Measurements from ENCODE around the gene IGFBP7. TPM values are rescaled to one million over a fixed set of nuclear protein-coding genes. Genes with fewer than 3 reads are reported as not detected.

IGFBP7 gene
- total RNA-seq, 4 donors from 2014 or later: 225 to 1,715 (median 711) TPM

- intact Hi-C loops (cut with DNase I; ENCODE audit: low total_unique reads): no loop called here
- H3K36me3 ChIP-seq: no peaks in the 10 kb centered on the region
Observed at GRCh38 chr4:57146444-57146843, 36.3 kb upstream of the IGFBP7 start.

GRCh38 chr4:57144466-57144865 is 34.3 kb upstream of the IGFBP7 start:
- Histone ChIP-seq H3K27ac (no peak overlapping the region), H3K9me3 (no peaks in the 10 kb centered on the region), H3K27me3 (no peaks in the 10 kb centered on the region), H3K4me1 (no peaks in the 10 kb centered on the region), H3K4me3 (no peak overlapping the region), H3K36me3 (no peaks in the 10 kb centered on the region)
- intact Hi-C loops (cut with DNase I; ENCODE audit: low total_unique reads): no loop called here
- no peak for TF ChIP-seq CTCF (IDR thresholded peaks at IDR 0.05)
- no peak for TF ChIP-seq POLR2A (IDR thresholded peaks at IDR 0.05)
- DNase-seq: no peak

More at GRCh38 chr4:57146444-57146843, 36.3 kb upstream of the IGFBP7 start:
- no peak for DNase-seq
- Histone ChIP-seq H3K27ac (no peak overlapping the region), H3K9me3 (no peaks in the 10 kb centered on the region), H3K27me3 (no peaks in the 10 kb centered on the region), H3K4me3 (no peak overlapping the region), H3K4me1 (no peaks in the 10 kb centered on the region)
- TF ChIP-seq POLR2A (IDR thresholded peaks at IDR 0.05) (no peak), CTCF (IDR thresholded peaks at IDR 0.05) (no peak)

GRCh38 chr4:57139783-57140182 is 29.6 kb upstream of the IGFBP7 start:
- intact Hi-C loops (cut with DNase I; ENCODE audit: low total_unique reads): no loop called here

GRCh38 chr4:57137261-57137660 is 27.1 kb upstream of the IGFBP7 start:
- intact Hi-C loops (cut with DNase I; ENCODE audit: low total_unique reads): no loop called here
- TF ChIP-seq POLR2A (IDR thresholded peaks at IDR 0.05): no peak
- TF ChIP-seq CTCF (IDR thresholded peaks at IDR 0.05): no peak
- Histone ChIP-seq H3K4me1 (peaks cover 0 to under 1% of the 10 kb centered on the region in 2 donors), H3K27me3 (no peaks in the 10 kb centered on the region), H3K9me3 (no peaks in the 10 kb centered on the region), H3K4me3 (no peak overlapping the region), H3K36me3 (no peaks in the 10 kb centered on the region), H3K27ac (no peak overlapping the region)
- no peak for DNase-seq

More at GRCh38 chr4:57139783-57140182, 29.6 kb upstream of the IGFBP7 start:
- no peaks in the 10 kb centered on the region for H3K36me3 ChIP-seq
- no peaks in the 10 kb centered on the region for H3K27me3 ChIP-seq
- H3K9me3 ChIP-seq: no peaks in the 10 kb centered on the region
- H3K4me3 ChIP-seq: no peak overlapping the region
- no peaks in the 10 kb centered on the region for H3K4me1 ChIP-seq
- no peak overlapping the region for H3K27ac ChIP-seq
- TF ChIP-seq CTCF (IDR thresholded peaks at IDR 0.05) (no peak), POLR2A (IDR thresholded peaks at IDR 0.05) (no peak)
- DNase-seq: no peak

GRCh38 chr4:57136281-57136680 is 26.1 kb upstream of the IGFBP7 start:
- Histone ChIP-seq H3K9me3 (no peaks in the 10 kb centered on the region), H3K27me3 (no peaks in the 10 kb centered on the region), H3K27ac (no peak overlapping the region), H3K4me3 (no peak overlapping the region), H3K36me3 (no peaks in the 10 kb centered on the region), H3K4me1 (peaks cover 0 to 5% of the 10 kb centered on the region in 2 donors)
- no peak for DNase-seq
- TF ChIP-seq CTCF (IDR thresholded peaks at IDR 0.05) (no peak), POLR2A (IDR thresholded peaks at IDR 0.05) (no peak)
- intact Hi-C loops (cut with DNase I; ENCODE audit: low total_unique reads): no loop called here

Data from uterus (tissue), 4 donors.